ENCODE results near the gene WDR62.
"Not testable (repeated sequence)": the region's sequence is repeated elsewhere in the genome, so short reads cannot be mapped to it uniquely, and the experiment has no call there.

The WDR62 gene

DNA sequence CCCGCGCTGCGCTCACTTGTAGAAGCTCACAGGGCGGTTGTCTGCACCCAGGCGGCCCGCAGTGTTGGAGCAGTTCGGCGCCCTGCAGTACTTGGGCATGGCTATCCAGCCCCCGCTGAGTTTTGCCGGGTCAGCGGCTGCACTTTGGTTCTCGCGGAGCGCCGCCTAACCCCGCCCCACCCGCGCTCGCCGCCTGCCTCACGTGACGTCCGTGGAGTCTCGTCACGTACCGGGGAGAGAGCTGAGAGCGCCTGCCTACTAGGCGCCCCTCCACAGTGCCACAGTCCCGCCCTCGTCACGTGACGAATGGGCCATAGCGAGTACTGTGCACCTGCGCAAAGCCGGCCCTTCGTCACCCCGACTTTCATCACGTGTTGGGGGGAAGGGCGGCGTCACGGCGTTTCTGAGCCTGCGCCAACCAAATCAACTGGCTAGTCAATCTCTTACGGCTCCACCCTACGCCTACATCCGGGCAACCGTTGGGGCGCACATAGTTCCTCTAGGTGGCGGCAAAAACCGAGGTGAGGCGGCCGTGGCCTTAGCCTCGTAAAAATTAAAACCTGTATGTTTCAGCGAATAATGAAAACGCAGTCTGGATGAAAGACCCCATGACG lies 471 bp upstream of the WDR62 start, which contains the start of gene THAP8:
Gene THAP8 (minus strand): TSS at position 167 of the 614 bp plus-strand sequence. CDS start 68 bp downstream, at position 99.
- Mint-ChIP-seq H3K4me1 (peaks cover 17% of the 10 kb centered on the region), H3K4me3 (peak within 1 kb of the TSS; percentile 89), H3K36me3 (ENCODE audit: low read depth) (peaks cover 7% of the 10 kb centered on the region), H3K9me3 (no peaks in the 10 kb centered on the region), H3K27me3 (no peaks in the 10 kb centered on the region), H3K27ac (peak within 1 kb of the TSS; percentile 97)
- DNase-seq, result peak; percentile 100
- peak; percentile 91 for ATAC-seq

GRCh38 chr19:36058481-36059179 lies 3.9 kb downstream of the WDR62 start:
- Mint-ChIP-seq H3K27ac (no peak overlapping the region), H3K4me3 (no peak overlapping the region), H3K36me3 (ENCODE audit: low read depth) (peaks cover 13% of the 10 kb centered on the region), H3K27me3 (no peaks in the 10 kb centered on the region), H3K4me1 (peaks cover 13% of the 10 kb centered on the region), H3K9me3 (no peaks in the 10 kb centered on the region)
- DNase-seq, result no peak
- no peak for ATAC-seq

- H3K27ac Mint-ChIP-seq, result no peak overlapping the region
- ATAC-seq (no peak), DNase-seq (no peak)
- H3K4me1 Mint-ChIP-seq, result peaks cover 11% of the 10 kb centered on the region
- H3K36me3 Mint-ChIP-seq (ENCODE audit: low read depth), result peaks cover 16% of the 10 kb centered on the region
- H3K27me3 Mint-ChIP-seq, result no peaks in the 10 kb centered on the region
- H3K4me3 Mint-ChIP-seq, result no peak overlapping the region
- no peaks in the 10 kb centered on the region for H3K9me3 Mint-ChIP-seq
Measured at GRCh38 chr19:36059180-36059910, 4.6 kb downstream of the WDR62 start.

GRCh38 chr19:36060430-36060829 lies 5.7 kb downstream of the WDR62 start:
- Mint-ChIP-seq H3K4me3 (no peak overlapping the region), H3K9me3 (no peaks in the 10 kb centered on the region), H3K4me1 (peaks cover 7% of the 10 kb centered on the region), H3K27ac (no peak overlapping the region), H3K36me3 (ENCODE audit: low read depth) (peaks cover 20% of the 10 kb centered on the region), H3K27me3 (no peaks in the 10 kb centered on the region)
- ATAC-seq (no peak), DNase-seq (peak; percentile 20)

DNA sequence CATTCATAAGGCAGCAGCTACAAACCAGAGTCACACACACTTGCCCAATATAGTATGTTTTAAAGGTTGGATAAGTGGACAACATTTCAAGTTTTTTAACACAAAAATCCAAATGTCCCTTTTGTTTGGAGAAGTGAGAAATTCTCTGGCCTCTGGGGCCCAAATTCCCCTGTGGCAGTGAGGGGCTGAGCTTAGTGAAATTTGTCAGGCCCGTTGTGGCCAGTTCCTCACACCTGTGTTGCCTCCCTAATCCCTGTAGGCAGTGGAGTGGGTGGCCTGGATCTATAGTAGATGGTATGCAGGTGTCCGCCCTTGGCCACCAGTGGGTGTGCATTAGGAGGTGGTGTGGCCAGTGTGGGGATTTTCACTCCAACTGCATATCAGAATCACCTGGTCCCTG lies 6.7 kb downstream of the WDR62 start:
- H3K4me1 Mint-ChIP-seq, result peaks cover 1% of the 10 kb centered on the region
- H3K27me3 Mint-ChIP-seq, result no peaks in the 10 kb centered on the region
- peaks cover 20% of the 10 kb centered on the region for H3K36me3 Mint-ChIP-seq (ENCODE audit: low read depth)
- H3K27ac Mint-ChIP-seq, result no peak overlapping the region
- ATAC-seq, result no peak
- no peak for DNase-seq
- H3K9me3 Mint-ChIP-seq, result no peaks in the 10 kb centered on the region
- no peak overlapping the region for H3K4me3 Mint-ChIP-seq

- Mint-ChIP-seq H3K9me3 (no peaks in the 10 kb centered on the region), H3K36me3 (ENCODE audit: low read depth) (peaks cover 28% of the 10 kb centered on the region), H3K27ac (no peak overlapping the region), H3K4me3 (no peak overlapping the region), H3K27me3 (no peaks in the 10 kb centered on the region), H3K4me1 (no peaks in the 10 kb centered on the region)
- ATAC-seq (no peak), DNase-seq (no peak)
Measured at GRCh38 chr19:36064826-36065225, 10.1 kb downstream of the WDR62 start.

DNA sequence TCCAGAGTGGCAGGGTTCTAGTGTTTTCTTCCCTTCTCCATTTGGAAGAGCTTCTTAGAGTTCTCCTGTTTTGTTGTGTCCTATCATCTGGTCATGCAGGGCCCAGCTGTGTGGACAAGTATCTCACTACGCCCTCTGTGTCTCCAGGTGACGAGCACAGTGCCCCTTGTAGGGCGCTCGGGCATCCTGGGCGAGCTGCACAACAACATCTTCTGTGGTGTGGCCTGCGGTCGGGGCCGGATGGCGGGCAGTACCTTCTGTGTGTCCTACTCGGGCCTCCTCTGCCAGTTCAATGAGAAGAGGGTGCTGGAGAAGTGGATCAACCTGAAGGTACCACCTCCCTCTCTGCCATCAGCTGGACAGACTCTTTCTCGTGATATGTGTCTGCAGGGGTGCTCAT lies 13.0 kb downstream of the WDR62 start:
- ATAC-seq, result no peak

GRCh38 chr19:36068810-36069499 lies 14.3 kb downstream of the WDR62 start:
- H3K27me3 Mint-ChIP-seq, ATAC-seq, DNase-seq, H3K4me3 Mint-ChIP-seq, H3K9me3 Mint-ChIP-seq, H3K4me1 Mint-ChIP-seq, H3K27ac Mint-ChIP-seq: not testable (repeated sequence)
- H3K36me3 Mint-ChIP-seq (ENCODE audit: low read depth), result peaks cover 39% of the 10 kb centered on the region

More for the DNA sequence above, 13.0 kb downstream of the WDR62 start:
- no peaks in the 10 kb centered on the region for H3K9me3 Mint-ChIP-seq
- peaks cover 40% of the 10 kb centered on the region for H3K36me3 Mint-ChIP-seq (ENCODE audit: low read depth)
- no peak overlapping the region for H3K4me3 Mint-ChIP-seq
- H3K4me1 Mint-ChIP-seq, result peaks cover 2% of the 10 kb centered on the region
- H3K27me3 Mint-ChIP-seq, result no peaks in the 10 kb centered on the region
- H3K27ac Mint-ChIP-seq, result no peak overlapping the region
- no peak for DNase-seq

GRCh38 chr19:36072081-36072480 lies 17.4 kb downstream of the WDR62 start:
- ATAC-seq, result no peak
- Mint-ChIP-seq H3K4me1 (peaks cover 2% of the 10 kb centered on the region), H3K27ac (no peak overlapping the region), H3K4me3 (no peak overlapping the region), H3K36me3 (ENCODE audit: low read depth) (peaks cover 38% of the 10 kb centered on the region), H3K9me3 (no peaks in the 10 kb centered on the region), H3K27me3 (no peaks in the 10 kb centered on the region)
- DNase-seq, result no peak

- Mint-ChIP-seq H3K36me3 (ENCODE audit: low read depth) (peaks cover 29% of the 10 kb centered on the region), H3K27ac (no peak overlapping the region), H3K4me1 (peaks cover 2% of the 10 kb centered on the region), H3K9me3 (no peaks in the 10 kb centered on the region), H3K4me3 (no peak overlapping the region), H3K27me3 (no peaks in the 10 kb centered on the region)
- no peak for ATAC-seq
- DNase-seq, result no peak
Measured at GRCh38 chr19:36073121-36073876, 18.6 kb downstream of the WDR62 start.

DNA sequence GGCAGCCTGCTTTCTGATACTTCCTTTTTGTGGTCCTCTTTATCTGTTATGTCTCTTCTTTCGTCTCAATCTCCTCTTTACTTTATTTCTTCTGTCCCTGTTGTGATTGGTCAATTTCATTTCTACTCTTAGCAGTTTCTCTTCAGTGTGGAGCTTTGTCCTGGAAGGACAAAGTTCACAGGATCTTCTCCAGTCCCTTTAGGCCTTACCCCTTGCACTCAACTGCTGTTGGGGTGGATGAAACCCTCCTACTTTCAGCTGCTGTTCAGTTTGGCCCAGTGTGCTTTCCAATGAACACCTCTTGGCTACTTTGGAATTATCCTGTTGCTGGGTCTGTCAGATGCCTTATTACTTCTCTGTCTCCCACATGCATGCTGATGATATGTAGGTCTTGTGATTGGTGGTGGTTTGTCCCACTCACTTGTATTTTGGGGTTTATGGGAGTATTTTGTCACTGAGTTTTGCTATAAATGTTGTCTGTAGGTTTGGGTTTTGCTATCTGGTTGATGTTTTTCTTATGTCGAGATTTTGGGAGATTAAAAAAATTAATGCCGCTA lies 24.8 kb downstream of the WDR62 start:
- Mint-ChIP-seq H3K4me3 (no peak overlapping the region), H3K27ac (no peak overlapping the region), H3K9me3 (no peaks in the 10 kb centered on the region), H3K4me1 (no peaks in the 10 kb centered on the region), H3K27me3 (no peaks in the 10 kb centered on the region), H3K36me3 (ENCODE audit: low read depth) (peaks cover 36% of the 10 kb centered on the region)
- DNase-seq (no peak), ATAC-seq (no peak)

DNA sequence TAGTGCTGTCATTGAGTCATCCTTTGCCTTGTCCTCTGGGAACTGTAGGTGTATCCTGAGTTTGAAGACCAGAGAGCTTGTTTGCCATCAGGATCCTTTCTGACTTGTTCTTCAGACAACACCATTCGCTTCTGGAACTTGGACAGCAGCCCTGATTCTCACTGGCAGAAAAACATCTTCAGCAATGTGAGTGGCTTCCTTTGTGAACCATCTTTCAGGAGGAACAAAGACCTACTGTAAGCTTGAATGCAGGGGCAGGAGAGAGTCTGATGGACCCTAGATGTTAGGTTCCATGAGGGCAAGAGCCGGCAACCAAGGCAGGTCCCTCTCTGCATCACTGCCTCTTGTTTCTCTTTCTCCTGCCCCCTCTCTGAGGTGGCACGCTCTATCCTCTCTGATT lies 26.7 kb downstream of the WDR62 start:
- ATAC-seq (no peak), DNase-seq (no peak)
- no peaks in the 10 kb centered on the region for H3K4me1 Mint-ChIP-seq
- H3K27ac Mint-ChIP-seq, result no peak overlapping the region
- H3K36me3 Mint-ChIP-seq (ENCODE audit: low read depth), result peaks cover 45% of the 10 kb centered on the region
- no peaks in the 10 kb centered on the region for H3K27me3 Mint-ChIP-seq
- no peak overlapping the region for H3K4me3 Mint-ChIP-seq
- H3K9me3 Mint-ChIP-seq, result no peaks in the 10 kb centered on the region

GRCh38 chr19:36081894-36082293 lies 27.2 kb downstream of the WDR62 start:
- ATAC-seq, result no peak
- Mint-ChIP-seq H3K27ac (no peak overlapping the region), H3K4me3 (no peak overlapping the region), H3K4me1 (no peaks in the 10 kb centered on the region), H3K27me3 (no peaks in the 10 kb centered on the region), H3K36me3 (ENCODE audit: low read depth) (peaks cover 43% of the 10 kb centered on the region), H3K9me3 (no peaks in the 10 kb centered on the region)
- no peak for DNase-seq

GRCh38 chr19:36082916-36083315 lies 28.2 kb downstream of the WDR62 start:
- ATAC-seq, result no peak
- Mint-ChIP-seq H3K4me3 (no peak overlapping the region), H3K27me3 (no peaks in the 10 kb centered on the region), H3K4me1 (no peaks in the 10 kb centered on the region), H3K27ac (no peak overlapping the region), H3K36me3 (ENCODE audit: low read depth) (peaks cover 44% of the 10 kb centered on the region), H3K9me3 (no peaks in the 10 kb centered on the region)
- DNase-seq, result no peak

All from activated naive CD8-positive, alpha-beta T cell treated with anti-CD3 and anti-CD28 coated beads, Interleukin-2, amount 50 U/mL, for 24 hours (primary cell).